ENCODE results near the gene DLGAP1.

The DLGAP1 gene

GRCh38 chr18:3649135-3649632 is 805.9 kb downstream of the DLGAP1 start:
- DNase-seq = no peak

- DNase-seq = no peak
These were observed 806.5 kb downstream of the DLGAP1 start for GRCh38 chr18:3648641-3649040.

- no peak for DNase-seq
These were observed 806.9 kb downstream of the DLGAP1 start for GRCh38 chr18:3648200-3648599.

GRCh38 chr18:3647636-3648035 is 807.5 kb downstream of the DLGAP1 start:
- DNase-seq = no peak

GRCh38 chr18:3645384-3646156 is 809.5 kb downstream of the DLGAP1 start:
- no peak for DNase-seq

DNA sequence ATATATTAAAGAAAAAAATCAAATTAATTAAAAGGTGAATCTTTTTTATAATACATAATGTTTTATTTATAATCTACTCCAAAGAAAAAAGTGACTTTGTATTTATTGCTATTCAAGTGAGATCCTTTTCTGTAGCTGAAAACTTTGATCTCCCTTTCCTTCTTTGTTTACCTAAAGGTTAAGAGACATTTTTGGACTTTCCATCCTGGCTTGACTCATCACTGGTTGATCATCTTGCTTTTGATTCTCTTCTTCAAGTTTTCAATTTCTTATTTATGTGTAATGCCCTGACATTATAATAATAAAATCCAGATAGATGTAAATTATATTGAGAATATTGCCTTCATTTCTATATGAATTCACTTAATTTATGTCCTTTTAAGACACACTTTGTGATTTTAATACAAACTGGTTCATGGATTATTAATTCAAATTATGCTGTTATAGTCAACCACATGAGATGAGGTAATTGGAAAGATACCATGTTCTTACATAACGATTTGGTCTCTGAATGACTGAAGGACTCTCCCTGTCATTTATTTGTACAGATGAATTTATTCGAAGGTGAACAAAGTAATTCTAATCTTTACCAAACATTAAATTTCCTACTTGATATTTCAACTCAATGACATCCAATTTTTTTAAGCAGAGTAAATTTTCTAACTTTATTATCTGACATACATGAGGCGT is 820.7 kb downstream of the DLGAP1 start:
- no peak for DNase-seq

DNA sequence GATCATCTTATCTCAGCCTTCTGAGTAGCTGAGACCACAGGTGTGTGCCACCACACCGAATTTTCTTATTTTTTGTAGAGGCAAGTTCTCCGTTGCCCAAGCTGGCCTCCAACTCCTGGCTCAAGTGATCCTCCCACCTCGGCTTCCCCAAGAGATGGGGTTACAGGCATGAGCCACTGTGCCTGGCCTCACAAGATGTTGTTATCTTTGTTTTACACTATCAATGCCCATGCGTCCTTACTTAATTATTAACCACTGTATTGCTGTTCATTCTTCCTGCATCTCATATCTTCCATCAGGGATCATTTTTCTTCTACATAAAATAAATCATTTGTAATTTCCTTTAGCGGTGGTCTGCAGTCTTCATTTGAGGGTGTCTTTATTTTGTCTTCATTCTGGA is 823.2 kb downstream of the DLGAP1 start:
- no peak for DNase-seq

DNA sequence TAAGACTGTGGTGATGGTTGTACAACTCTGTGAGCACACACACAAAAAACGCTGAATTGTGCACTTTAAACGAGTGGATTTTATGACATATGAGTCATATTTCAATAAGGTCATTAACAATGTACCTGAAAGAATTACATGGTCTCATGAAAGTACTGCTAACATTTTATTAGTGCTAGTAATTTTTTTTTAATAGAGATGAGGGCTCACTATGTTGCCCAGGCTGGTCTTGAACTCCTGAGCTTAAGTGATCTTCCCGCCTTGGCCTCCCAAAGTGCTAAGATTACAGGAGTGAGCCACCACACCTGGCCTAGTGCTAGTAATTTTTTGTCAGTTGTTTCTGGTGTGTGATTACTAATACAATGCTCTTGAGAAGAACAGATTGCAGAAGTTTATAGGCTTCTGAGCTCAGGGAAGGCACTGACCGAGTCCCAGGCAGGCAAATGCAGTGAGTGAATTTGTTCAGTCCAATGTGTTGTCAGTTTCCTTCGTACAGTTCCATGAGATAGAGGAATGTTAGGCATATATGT is 828.1 kb downstream of the DLGAP1 start:
- DNase-seq = no peak

- DNase-seq = no peak
These were observed 829.4 kb downstream of the DLGAP1 start for GRCh38 chr18:3625742-3626091.

DNA sequence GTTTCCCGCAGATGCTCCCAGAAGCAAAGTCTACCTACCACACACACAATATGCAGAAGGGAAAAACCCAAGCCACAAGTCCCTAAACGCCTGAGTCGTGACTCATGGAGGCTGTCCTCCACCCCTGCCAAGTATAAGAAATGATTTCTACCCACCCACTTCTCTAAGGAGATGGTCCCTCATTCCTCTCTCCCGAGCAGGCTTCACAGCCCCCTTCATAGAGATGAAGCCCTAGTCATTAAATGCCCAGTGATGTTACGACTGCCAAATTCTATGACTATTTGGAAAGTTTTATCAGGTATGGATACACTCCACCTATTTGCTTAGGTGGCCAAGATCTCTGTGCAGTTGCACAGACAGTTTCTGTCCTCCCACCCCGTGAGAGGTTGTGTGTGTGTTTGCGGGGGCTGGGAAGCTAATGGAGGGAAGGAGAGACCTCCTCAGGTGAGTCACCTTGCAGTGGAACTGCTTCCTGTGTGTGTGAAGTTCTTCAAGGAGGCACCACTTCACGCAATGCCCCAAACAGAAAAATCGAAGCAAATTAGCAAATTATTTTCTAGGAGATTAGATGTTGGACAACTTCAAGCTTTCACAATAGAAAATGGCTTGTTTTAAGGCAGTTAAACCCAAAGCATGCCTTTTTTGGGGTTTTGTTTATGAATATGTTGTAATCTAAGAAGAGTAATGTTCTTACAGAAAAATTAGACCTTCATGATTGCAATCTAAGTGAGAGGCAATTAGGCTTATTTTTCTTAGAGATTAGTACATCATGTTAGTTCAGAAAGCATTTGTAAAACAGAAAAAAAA is 830.0 kb downstream of the DLGAP1 start:
- no peak for DNase-seq

- no peak for DNase-seq
These were observed 830.6 kb downstream of the DLGAP1 start for GRCh38 chr18:3624546-3624934.

DNA sequence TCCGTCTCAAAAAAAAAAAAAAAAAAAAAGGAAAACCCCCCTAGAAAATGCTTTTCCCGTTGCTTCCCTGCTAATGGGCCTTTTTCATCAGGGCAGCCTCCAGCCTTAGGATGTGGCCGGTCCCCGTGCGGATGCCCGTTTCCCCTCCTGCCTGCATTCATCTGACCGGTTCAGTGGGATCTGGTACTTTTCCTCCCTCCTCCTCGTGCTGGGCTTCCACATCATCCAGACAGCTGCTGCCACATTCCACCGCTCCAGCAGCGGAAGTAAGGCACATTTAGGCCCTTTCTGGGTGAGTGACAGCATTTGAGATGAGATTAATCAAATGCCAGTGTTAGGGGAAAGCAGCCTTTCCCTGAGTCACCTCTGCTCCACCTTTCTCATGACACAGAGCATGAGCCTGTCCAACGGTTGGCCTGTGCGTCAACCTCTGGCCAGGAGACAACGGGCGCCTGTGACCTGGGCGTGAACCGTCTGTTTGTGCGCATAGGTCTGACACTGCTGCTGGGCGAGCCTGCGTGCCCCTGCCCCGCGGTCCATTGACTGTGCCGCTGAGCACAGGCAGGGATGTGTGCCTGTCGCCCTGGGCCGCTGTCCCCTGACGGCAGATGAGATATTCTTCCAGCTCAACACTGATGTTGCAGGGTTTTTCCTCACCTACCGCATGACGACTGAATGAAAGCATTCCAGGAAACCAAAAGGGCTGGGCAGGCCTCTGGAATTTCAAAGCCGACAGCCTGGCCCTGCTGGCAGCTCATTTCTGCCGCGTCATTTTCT is 831.1 kb downstream of the DLGAP1 start:
- DNase-seq = no peak

GRCh38 chr18:3620146-3621119 is 834.7 kb downstream of the DLGAP1 start:
- no peak for DNase-seq

- no peak for DNase-seq
These were observed 835.4 kb downstream of the DLGAP1 start for GRCh38 chr18:3619746-3620145.

GRCh38 chr18:3619222-3619621 is 835.9 kb downstream of the DLGAP1 start:
- no peak for DNase-seq

DNA sequence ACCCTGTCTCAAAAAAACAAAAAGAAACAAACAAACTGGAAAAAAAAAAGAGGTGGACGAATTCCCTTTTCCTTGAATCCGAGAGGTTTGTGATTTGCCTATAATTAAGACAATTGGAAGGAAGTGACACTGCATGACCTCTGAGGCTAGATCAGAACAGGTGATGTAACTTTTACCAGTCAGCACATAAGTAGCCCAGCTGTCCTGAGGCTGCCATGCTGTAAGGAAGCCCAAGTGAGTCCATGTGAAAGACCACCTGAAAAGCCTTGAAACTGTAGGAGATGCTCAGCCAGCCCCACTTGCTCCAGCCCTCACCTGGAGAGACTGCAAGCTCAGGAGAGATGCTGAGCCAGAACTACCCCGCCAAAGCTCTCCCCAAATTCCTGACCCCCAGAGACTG is 838.4 kb downstream of the DLGAP1 start:
- DNase-seq = no peak

GRCh38 chr18:3616142-3616541 is 839.0 kb downstream of the DLGAP1 start:
- DNase-seq = no peak

- no peak for DNase-seq
These were observed 839.6 kb downstream of the DLGAP1 start for GRCh38 chr18:3615374-3615985.

- DNase-seq = no peak
These were observed 842.8 kb downstream of the DLGAP1 start for GRCh38 chr18:3612315-3612714.

DNA sequence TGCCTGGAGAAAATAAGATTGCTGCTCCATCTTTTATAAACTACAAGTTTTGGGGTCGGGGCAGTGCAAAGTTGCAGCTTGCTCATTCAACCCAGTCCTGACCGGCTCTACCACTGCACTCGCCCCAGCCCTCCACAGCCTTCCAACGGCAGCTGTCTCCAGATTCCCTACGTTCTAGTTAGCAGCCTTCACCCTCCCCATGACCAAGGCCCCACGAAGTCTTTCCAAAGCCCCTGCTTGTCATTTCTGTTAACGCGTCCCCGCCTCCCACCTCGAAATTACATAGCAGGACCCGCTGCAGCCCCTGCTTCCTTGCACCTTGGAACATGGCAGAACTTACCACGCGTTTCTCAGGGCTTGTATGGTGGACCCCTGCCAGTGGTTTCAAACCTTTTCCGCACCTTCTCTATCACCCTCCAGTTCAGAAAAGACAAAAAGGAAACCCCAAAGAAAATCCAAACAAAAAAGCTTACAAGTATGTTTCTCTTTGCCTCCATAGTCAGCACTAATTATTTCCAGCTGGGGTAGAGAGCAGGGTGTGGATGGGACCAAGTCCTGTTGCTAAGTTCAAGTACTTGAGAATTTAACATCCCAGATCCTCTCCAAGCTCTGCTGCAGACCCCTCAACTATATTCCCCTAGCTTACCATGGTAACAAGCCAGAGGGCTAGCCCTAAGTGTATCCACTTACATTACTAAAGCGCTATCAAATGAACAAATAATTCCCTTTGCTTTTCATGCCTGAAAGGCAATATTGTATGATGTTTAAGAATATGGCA is 843.6 kb downstream of the DLGAP1 start:
- DNase-seq = no peak
